HG03139 (cell line): ENCODE results near the gene OSM.
"Not testable (repeated sequence)": the region's sequence is repeated elsewhere in the genome, so short reads cannot be mapped to it uniquely, and the experiment has no call there.

ENCODE experiments used
- ATAC-seq: cut with Tn5 transposase; IDR thresholded peaks from one replicate; pipeline ENCODE4 v1.9.1; 2021; ENCODE audit not compliant: unreplicated experiment

The OSM gene

DNA sequence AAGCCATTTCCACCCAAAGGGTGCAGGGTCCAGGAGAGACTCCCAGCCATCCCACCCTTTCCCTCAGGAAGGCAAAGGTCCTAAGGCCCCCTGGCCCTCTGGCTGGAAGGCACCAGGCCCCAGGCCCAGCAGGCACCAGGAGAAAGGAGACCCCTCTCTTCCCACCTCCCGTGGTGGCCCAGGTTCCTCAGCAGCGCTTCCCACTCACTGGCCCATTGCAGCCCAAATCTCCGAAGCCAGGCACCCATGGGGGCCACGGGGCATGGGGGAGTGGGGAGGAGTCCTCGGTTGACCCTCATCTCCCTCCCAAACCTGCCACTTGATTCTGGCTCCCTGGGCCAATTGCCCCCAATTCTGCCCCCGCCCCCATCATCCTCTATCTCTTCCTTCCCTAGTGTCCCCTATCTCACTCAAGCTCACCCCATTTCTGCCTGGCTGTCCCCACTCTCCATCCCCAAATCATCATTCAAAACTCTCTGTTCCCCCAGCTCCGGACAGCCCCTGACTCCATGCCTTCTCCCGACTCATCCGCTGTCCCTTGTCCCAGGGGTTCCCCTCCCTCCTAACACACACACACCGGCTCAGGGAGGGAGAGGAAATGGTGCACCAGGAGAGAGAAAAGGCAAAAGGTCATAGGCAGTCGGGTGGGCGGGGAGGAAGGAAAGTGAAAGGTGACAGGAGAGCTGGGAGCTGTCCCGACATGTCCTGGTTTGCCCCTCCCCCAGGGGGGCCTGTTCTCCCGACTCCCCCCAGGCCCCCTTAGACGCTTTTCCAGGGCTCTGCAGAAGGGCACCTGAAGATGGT, 21.3 kb downstream of the OSM start:
- ATAC-seq = no peak

DNA sequence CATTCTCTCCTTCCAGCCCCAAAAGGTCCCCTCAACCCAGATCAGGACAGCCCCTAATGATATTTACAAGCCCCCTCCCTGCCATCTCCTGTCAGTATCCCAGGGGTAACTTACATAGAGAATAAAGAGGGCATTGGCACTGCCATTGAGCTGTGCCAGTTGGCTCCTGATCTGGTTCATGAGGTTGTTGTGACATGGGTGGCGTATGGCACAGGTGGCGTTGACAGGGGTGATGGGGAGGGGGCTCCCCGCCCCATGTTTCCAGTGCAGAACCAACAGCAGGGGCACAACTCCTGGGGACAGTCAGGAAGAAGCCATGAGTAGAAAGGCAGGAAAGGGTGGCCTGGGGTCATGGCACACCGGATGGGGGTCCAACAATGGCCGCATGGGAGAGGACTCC, 22.0 kb downstream of the OSM start:
- ATAC-seq = no peak

DNA sequence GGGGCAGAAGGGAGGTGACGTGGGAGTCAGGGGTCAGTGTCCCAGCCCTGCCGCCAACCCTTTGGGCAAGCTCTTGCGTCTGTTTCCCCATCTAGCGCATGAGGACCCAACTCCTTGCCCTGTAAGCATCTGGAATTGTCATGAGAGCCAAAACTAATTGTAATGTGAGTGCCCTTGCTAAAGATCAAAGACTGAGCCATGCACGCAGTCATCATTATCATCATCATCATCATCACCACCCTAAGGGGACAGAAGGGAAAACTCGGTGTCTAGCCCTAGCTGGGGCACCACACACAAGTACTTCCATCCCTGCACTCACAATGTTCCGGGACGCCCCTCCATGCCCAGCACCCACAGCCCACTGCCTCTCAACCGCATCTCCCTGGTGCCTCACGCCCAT, 22.6 kb downstream of the OSM start:
- ATAC-seq = no peak

DNA sequence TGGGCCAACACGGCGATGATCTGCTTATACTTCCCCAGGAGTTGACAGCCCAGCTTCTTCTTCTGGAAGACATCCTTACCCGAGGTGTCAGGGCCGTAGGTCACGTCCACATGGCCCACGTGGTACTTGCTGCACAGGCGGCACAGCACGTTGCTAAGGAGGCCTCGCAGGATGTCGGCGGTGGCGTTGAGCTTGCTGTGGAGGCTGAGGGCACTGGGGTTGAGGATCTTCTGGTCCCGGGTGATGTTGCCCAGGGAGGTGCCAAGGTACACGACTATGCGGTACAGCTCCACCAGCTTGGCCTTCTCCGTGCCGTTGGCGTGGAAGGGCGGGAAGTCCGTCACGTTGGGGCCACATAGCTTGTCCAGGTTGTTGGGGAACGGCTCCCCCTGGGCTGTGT, 23.0 kb downstream of the OSM start:
- ATAC-seq = no peak

DNA sequence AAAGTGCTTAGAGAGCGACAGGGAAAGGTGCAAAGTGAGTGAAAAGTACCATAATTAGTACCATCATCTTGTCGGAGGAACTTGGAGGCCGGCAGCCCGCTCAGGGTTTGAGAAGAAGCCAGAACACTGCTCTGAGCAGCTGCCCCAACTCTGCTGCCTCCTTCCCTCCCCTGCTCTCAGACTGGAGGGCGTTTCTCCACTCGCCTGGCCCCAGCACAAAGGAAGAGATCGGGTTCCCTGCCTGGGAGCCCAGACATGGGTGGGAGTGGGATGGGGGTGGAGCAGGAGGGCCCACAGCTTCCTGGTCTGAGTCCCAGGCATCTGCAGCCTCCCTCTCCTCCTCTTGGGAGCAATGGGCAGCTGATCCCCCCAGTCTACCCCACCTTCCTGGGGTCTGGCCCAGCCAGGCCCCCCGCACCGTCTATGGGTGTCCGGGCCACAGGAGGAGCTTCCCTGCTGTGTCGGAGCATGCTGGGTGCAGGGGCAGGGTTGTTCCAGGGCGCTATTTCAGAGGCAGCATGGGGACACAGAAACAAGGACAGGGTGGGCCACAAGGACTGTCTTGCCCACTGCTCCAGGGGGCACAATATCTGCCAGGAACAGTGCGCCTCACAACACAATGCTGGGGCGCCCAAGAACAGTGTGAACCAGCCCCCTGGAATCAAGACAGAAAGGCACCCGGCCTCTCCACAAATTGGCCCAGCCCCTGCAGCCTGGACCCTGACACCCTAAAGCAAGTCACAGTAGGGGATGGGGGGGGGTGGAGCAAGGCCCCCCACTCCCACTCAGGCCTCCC, 24.9 kb downstream of the OSM start:
- ATAC-seq = no peak

DNA sequence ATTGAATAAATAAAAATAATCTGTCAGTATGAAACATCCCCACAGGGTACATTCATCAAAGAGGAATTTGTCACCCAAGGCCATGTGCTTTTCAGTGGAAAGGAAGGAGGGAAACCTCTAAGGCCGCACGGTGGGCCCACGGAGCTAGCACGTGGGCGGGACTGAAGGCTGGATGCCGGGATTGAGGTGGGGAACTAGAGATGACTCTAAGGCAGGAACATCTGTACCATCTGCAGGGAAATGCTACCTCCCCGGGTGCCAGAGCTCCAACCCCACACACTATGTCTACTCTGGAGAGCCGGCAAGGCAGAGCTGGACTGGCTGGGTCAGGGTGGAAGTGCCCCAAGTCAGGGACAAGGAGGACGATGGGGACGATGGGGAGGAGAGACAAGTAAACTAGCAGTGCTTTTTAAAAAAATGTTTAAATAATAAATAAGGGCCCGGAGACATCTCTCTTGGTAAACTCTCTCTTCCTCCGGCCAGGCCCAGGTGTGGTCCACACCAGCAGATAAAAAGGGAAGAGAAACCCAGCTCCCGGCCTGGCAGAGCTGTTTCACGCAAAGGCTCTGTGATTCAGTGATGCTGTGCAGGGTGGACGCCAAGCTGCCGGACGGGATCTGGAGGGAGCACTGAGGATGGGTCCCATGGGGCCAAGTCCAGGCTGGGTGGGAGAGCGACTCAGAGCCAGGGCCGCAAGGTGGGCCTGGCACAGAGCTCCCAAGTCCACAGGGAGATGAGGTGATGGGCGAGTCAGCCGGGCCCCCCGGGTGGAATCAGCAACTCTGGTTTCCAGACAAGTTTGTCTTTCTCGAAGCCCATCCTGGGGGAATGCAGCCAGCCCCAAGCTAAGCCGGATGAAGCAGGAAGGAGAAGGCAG, 25.9 kb downstream of the OSM start:
- no peak for ATAC-seq

DNA sequence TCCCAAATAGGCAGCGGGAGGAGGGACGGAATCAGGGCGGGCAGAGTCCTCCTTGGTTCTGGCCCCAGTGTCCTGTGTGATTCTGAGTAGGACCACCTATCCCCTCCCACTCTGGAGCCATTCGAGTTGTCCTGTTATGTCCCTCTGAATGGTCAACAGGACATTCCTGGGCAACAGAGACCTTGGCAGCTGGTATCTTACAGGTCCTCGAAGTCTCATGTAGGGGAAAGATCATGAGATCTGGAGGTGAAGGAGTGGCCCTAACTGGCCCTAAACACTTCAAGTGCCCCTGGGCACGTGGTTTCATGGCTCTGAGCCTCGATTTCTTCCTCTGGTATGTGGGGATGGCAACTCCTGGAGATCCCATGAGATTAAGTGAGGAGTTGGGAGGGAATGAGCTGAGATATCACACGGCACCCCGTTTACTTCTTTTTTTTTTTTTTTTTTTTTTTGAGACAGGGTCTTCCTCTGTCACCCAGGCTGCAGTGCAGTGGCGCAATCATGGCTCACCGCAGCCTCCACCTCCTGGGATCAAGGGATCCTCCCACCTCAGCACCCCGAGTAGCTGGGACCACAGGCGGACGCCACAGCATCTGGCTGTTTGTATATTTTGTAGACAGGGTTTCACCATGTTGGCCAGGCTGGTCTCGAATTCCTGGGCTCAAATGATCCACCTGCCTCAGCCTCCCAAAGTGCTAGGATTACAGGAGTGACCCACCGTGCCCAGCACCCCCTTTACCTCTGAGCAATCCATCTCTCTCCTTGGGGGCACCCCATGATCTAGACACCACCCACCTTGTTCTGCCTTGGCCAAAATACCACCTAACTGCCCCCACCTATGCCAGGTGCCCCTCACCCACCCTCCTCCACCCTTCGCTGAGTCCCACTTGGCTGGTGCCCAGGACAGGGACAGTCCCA, 26.9 kb downstream of the OSM start:
- ATAC-seq = no peak

DNA sequence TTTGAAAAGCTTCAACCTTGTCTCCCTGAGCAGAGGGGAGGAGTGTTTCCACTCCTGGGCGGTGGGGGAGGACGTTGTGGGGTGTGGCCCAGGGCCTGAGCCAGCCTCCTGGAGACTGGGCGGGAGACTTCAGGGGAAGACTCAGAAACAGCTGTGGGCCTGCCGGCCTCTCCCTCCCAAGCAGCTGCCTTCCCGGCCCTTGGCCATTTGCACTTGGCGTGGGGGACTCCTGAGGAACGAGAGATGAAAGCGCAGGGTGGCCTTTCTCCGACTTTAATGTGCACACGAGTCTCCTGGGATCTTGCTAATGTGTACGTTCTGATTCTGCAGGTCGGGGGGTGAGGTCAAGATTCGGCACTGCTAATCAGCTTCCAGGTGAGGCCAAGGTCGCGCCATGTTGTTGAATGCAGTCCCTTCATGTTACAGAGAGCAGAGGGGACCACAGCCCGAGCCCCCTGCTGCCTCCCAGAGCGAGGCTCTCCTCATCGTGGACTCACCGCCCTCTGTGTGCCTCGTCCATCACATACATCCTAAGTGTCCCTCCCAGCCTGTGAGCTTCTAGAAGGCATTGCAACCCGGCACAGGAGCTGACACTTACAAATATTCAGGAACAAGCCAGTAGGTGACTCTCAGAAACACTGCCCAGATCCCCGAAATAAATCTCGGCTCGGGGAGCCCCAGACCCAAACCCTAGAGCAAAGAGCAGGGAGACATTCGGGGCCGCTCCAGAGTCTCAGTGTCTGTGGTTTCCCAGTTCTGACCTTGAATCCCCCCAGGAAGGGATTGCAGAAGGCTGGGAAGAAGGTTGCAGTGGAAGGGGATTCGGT, 27.8 kb downstream of the OSM start:
- no peak for ATAC-seq

DNA sequence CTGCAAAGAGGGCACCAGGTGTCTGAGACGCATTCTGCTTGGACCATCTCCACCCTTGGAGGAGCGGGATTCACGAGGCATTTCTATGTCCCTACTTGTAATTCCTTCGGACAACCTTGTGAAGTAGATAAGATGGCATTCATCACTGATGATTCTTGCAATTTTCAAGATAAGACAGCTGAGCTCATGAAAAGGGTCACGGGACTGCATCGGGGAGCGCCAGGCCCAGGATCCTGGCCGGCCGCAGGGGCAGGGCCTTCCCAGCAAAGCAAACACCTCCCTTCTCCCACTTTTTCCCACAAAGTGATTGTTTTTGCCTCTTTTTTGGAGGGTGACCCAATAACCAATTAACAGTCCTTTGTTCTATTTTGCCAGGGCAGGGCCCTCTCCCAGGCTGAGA, 28.5 kb downstream of the OSM start:
- ATAC-seq = no peak

DNA sequence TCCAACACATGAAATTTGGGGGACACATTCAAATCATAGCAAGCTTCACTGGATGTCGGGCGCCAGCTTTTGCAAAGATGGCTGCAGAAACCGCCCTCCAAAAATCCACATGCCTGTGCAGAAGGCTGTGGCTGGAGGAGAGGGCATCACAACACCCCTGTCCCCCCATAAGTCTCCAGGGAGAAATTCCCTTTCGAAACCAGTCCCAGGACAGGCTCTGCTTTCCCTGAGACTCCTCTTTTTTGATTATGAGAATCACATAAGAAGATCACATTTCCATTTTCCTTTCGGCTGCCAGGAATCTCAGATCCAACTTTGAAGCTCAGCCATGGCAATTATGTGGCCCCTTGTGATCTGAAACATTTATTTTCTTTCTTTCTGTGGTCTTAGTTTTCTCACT, 29.8 kb downstream of the OSM start:
- ATAC-seq = no peak

DNA sequence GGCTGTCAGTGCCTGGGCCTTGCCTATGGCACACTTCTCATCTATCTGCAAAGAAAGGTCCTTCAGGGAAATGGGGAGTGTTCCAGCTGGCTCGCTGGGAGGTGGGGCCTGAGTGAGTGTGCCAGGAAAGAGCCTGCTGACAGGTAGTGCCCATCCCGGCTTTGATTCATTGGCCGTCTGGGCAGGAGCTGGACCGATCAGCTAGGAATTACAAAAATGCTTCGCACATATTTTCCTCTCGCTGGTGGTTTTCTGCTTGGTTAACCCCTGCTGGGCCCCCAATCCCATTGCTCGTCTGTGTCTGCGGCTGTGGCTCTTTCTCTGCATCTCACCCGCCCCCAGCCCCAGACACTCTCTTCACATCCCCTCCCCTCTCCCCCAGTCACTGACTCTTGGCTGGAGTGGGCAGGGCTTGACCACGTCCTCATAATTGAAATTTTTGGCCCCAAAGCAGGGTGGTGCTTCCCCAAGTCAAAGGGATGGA, 30.9 kb downstream of the OSM start:
- no peak for ATAC-seq

DNA sequence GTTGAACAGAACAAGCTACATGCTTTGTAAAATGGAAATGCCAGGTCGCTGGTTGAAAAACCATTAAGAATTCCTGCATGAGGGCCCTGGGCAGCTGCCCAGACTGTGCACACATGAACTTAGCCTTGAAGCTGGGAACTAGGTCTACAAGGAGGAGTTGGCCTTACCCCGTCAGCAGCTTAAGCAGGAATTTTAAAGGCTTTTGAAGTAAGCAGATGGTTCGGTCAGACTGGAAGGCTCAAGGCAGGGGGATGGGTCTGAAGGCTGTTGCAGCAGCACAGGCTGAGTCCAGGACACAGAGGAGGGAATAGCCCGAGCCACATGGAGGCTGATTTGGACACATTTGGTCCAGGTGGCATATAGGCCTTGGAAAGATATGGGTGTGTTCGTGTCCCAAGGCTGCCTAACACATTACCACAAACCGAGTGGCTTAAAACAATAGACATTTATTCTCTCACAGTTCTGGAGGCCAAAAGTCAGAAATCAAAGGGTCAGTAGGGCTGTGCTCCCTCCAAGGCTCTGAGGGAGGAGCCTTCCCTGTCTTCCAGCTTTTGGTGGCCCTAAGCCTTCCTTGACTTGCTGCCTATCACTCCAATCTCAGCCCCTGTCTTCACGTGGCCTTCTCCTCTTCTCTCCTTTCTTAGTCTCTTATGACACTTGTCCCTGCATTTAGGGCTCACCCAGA, 31.7 kb downstream of the OSM start:
- ATAC-seq = no peak

DNA sequence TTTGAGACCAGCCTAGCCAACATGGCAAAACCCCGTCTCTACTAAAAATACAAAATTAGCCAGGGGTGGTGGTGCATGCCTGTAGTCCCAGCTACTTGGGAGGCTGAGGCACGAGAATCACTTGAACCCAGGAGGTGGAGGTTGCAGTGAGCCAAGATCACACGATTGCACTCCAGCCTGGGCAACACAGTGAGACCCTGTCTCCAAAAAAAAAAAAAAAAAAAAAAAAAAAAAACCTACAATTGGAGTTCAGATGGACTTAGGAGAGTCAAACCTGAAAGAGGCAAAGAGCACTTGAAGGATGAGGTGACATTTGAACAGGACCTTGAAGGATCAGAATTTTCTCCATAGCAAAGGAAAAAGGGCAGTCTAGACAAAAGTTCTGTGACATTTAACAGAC, 32.3 kb downstream of the OSM start:
- not testable (repeated sequence) for ATAC-seq

DNA sequence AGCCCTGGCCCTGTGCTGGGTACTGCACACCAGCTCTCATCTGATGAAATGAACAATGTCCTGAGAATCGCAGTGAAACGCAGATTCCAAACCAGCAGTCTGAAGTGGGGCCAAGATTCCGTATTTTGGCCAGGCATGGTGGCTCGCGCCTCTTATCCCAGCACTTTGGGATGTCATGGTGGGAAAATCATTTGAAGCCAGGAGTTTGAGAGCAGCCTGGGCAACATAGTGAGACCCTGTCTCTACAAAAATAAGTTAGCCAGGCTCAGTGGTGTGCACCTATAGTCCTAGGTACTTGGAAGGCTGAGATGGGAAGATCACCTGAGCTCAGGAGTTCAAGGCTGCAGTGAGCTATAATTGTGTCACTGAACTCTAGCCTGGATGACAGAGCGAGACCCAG, 33.1 kb downstream of the OSM start:
- ATAC-seq = no peak

DNA sequence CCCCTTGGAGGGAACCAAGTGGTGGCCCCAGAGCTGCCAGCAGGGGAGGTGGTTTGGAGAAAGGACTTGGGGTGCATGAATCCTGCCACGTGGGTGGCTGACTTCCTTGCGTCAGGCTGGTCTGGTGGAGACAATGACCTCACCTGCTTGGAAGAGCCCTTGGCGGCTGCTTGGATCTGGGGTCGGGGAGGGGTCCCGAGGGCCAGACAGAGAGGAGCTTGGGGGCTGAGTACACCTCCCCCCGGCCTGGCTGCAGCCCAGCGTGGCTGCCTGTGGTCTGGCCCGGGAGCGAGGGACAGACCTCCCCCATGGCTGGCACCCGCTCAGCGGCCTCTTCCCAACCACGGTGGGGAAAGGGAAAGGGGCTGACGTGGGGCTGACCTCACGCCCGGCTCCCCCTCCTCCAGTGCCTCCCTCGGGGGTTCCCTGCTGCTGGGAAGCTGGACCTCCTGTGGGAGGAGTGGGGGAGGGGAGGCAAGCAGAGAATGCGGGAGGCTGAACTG, 33.9 kb downstream of the OSM start:
- no peak for ATAC-seq

DNA sequence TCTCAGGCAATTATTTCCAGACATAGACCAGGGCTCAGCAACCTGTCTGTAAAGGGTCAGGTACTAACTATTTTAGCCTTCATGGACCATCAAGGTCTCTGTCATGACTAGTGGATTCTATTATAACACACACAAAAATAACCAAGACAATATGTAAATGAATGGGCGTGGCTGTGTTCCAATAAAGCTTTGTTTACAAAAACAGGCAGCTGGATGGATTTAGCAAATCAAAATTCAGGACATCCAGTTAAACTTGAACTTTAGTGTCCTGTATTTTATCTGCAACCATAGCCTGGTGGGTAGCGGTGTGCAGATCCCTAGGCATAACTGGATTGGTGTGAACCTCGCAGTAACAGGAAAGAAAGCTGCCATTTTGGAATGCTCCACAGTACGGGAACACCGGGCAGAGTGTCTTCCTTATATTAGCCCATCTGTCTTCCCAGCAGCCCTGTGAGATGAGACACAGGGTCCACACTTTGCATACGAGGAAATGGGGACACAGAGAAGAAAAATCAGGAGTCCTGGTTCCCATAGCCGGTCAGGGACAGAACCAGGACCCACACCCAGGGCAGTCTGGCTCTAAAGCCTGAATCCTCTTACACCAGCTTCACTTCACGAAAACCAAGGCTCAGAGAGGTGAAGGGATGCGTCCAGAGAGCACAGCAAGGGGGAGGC, 35.7 kb downstream of the OSM start:
- ATAC-seq = no peak

DNA sequence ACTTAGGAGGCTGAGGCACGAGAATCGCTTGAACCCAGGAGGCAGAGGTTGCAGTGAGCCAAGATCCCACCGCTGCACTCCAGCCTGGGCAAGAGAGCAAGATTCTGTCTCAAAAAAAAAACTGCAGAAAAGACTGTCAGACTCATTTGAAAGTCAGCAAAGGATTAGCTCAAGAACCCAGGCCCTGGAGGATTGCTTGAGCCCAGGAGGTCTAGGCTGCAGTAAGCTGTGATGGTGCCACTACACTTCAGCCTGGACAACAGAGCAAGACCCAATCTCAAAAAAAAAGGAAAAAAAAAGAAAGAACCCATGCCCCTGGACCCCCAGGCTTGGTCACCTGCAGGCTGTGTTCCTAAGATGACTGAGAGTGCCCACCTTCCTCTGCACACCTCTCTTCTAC, 36.3 kb downstream of the OSM start:
- no peak for ATAC-seq
